ENCODE data around the gene PTPN1. TPM values are rescaled to one million over a fixed set of nuclear protein-coding genes. Genes with fewer than 3 reads are reported as not detected.

Gene PTPN1
- polyA plus RNA-seq, 1 of the 3 experiments (the other 2 are of a cell fraction): 23.6 TPM

DNA sequence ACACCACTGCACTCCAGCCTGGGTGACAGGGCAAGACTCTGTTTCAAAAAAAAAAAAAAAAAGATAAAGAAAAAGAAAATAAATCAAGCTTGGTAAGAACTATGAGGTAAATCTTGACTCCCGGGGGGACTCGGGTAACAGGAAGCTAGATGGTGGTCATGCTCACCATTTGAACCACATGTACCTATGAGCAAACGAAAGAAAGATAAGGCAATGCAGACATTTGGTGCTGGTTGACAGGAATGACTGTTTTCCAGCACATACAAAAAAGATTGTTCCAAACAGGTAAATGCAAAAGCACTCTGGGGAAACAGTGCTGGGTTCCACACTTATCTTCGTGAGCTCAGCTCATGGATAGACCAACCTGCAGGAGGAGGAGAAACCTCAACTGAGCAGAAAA is 22.8 kb upstream of the PTPN1 start:
- no peak overlapping the region for H3K27ac ChIP-seq (ENCODE audit: low read depth in 2 of 2, low read length in 1 of 2)
- H3K79me2 ChIP-seq (ENCODE audit: insufficient read depth): no peaks in the 10 kb centered on the region
- DNase-seq: no peak
- ChIA-PET POLR2A (no interaction called here), CTCF (interaction anchor here (1.1 to 1.4 kb wide), 3 partner anchors 19 to 309 kb away, joined by 3 read pairs; no protein-coding TSS in a partner anchor)
- no peak overlapping the region for H3K4me2 ChIP-seq
- no peaks in the 10 kb centered on the region for H3K9me2 ChIP-seq
- H4K20me1 ChIP-seq (ENCODE audit: insufficient read depth): no peaks in the 10 kb centered on the region
- whole genome bisulfite sequencing (ENCODE audit: low lambda C conversion rate): 90% methylated on average over 4 of the region's 4 CpGs
- H3F3A ChIP-seq (replicated peaks; ENCODE audit: insufficient read depth): no peaks in the 10 kb centered on the region
- H3K36me3 ChIP-seq (replicated peaks in 1 of 2; ENCODE audit: control insufficient read depth in 1 of 2, insufficient read depth in 2 of 2, low read length in 1 of 2): no peaks in the 10 kb centered on the region
- H2AFZ ChIP-seq (ENCODE audit: low read depth): no peak overlapping the region
- H3K9me3 ChIP-seq: no peaks in the 10 kb centered on the region
- no peaks in the 10 kb centered on the region for H3K27me3 ChIP-seq (ENCODE audit: insufficient read depth)
- H3K4me3 ChIP-seq (ENCODE audit: low read depth in 2 of 2, low read length in 1 of 2): no peak overlapping the region
- TF ChIP-seq NRF1 (IDR thresholded peaks at IDR 0.05; ENCODE audit: low read depth, low read length) (no peak), SMC3 (IDR thresholded peaks at IDR 0.05; ENCODE audit: low read depth, low read length) (no peak)
- no peaks in the 10 kb centered on the region; a peak in 1 of 4 replicates for H3K4me1 ChIP-seq (ENCODE audit: control insufficient read depth in 1 of 2, insufficient read depth in 2 of 2, low read depth in 1 of 2, low read length in 1 of 2)
- H3K9ac ChIP-seq: no peak overlapping the region

DNA sequence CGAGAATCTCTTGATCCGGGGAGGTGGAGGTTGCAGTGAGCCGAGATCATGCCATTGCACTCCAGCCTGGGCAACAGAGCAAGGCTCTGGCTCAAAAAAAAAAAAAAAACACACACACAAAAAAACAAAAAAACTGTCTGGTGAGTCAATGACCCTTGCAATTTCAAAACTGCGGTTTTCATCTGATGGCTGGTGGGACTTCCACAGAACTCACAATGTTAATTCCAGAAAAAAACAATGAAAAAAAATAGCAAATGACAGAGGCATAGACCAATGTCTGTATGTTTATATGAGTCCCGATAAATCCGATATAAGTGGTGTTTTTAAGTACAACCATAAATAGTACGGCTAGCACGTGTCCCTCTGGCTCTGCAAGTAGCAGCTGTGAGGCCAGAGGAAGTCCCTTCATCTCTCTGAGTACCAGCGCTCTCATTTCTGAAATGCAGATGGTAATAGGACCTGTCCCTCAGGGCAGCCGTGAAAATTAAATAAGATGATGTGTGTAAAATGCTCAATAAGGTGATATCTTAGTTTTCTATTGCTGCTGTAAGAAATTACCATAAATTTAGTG is 21.9 kb upstream of the PTPN1 start:
- POLR2A ChIA-PET: no interaction called here
- WGBS (ENCODE audit: low lambda C conversion rate): 91% methylated on average over 10 of the region's 10 CpGs
- H3K9me3 ChIP-seq: no peaks in the 10 kb centered on the region

DNA sequence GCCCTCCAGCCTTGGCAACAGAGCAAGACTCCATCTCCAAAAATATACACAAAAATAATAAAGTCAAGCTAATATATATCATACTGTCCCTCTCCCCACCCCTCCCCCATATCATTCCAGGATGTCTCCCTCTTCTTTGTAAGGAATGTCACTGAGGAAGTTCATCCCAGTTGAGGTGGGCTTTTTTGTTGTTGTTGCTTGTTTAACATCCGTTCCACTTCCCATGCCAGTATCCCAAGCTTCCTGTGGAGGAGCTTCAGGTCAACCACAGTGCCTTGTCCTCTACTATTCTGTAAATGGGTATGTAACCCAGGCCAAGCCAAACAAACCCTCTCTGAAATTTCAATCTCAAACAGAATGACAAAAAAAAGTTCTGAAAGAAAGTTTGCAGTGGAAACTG is 19.0 kb upstream of the PTPN1 start:
- no peaks in the 10 kb centered on the region for H4K20me1 ChIP-seq (ENCODE audit: insufficient read depth)
- peaks cover 0 to 4% of the 10 kb centered on the region in 2 experiments; a peak in 1 of 4 replicates for H3K4me1 ChIP-seq (ENCODE audit: control insufficient read depth in 1 of 2, insufficient read depth in 2 of 2, low read depth in 1 of 2, low read length in 1 of 2)
- H3K9ac ChIP-seq: no peak overlapping the region
- DNase-seq: no peak
- H3F3A ChIP-seq (replicated peaks; ENCODE audit: insufficient read depth): peaks cover 4% of the 10 kb centered on the region
- no peaks in the 10 kb centered on the region for H3K36me3 ChIP-seq (replicated peaks in 1 of 2; ENCODE audit: control insufficient read depth in 1 of 2, insufficient read depth in 2 of 2, low read length in 1 of 2)
- H3K9me3 ChIP-seq: no peaks in the 10 kb centered on the region
- CTCF ChIA-PET: interaction anchor here (1.2 to 1.3 kb wide), 3 partner anchors 12 to 89 kb away, joined by 3 to 5 read pairs (median 3); no protein-coding TSS in a partner anchor
- H3K4me2 ChIP-seq: no peak overlapping the region
- H3K27me3 ChIP-seq (ENCODE audit: insufficient read depth): no peaks in the 10 kb centered on the region
- no peak overlapping the region for H3K4me3 ChIP-seq (ENCODE audit: low read depth in 2 of 2, low read length in 1 of 2)
- WGBS (ENCODE audit: low lambda C conversion rate): 79% methylated on average over 1 of the region's 1 CpG
- TF ChIP-seq GABPA (IDR thresholded peaks at IDR 0.05; ENCODE audit: low read depth): no peak
- no peak for TF ChIP-seq NFIC (IDR thresholded peaks at IDR 0.05; ENCODE audit: borderline replicate concordance)
- TF ChIP-seq YY1 (IDR thresholded peaks at IDR 0.05; ENCODE audit: low read depth): no peak
- no peaks in the 10 kb centered on the region for H3K79me2 ChIP-seq (ENCODE audit: insufficient read depth)
- POLR2A ChIA-PET: interaction anchor here (0.7 kb wide), 1 partner anchor 19 kb away, joined by 3 read pairs; no protein-coding TSS in a partner anchor
- no peak overlapping the region for H3K27ac ChIP-seq (ENCODE audit: low read depth in 2 of 2, low read length in 1 of 2)
- no peak overlapping the region for H2AFZ ChIP-seq (ENCODE audit: low read depth)
- no peaks in the 10 kb centered on the region for H3K9me2 ChIP-seq

More for the DNA sequence above, 21.9 kb upstream of the PTPN1 start:
- Histone ChIP-seq H3K27ac (ENCODE audit: low read depth in 2 of 2, low read length in 1 of 2) (no peak overlapping the region), H3K9me2 (no peaks in the 10 kb centered on the region), H3F3A (replicated peaks; ENCODE audit: insufficient read depth) (peaks cover 4% of the 10 kb centered on the region), H3K27me3 (ENCODE audit: insufficient read depth) (no peaks in the 10 kb centered on the region), H3K4me3 (ENCODE audit: low read depth in 2 of 2, low read length in 1 of 2) (no peak overlapping the region), H3K4me1 (ENCODE audit: control insufficient read depth in 1 of 2, insufficient read depth in 2 of 2, low read depth in 1 of 2, low read length in 1 of 2) (peaks cover 0 to 2% of the 10 kb centered on the region in 2 experiments; a peak in 2 of 4 replicates), H2AFZ (ENCODE audit: low read depth) (no peak overlapping the region), H3K9ac (no peak overlapping the region), H4K20me1 (ENCODE audit: insufficient read depth) (no peaks in the 10 kb centered on the region), H3K79me2 (ENCODE audit: insufficient read depth) (no peaks in the 10 kb centered on the region), H3K36me3 (replicated peaks in 1 of 2; ENCODE audit: control insufficient read depth in 1 of 2, insufficient read depth in 2 of 2, low read length in 1 of 2) (no peaks in the 10 kb centered on the region), H3K4me2 (no peak overlapping the region)
- TF ChIP-seq NRF1 (IDR thresholded peaks at IDR 0.05; ENCODE audit: low read depth, low read length): no peak
- no peak for TF ChIP-seq YY1 (IDR thresholded peaks at IDR 0.05; ENCODE audit: low read depth)
- CTCF ChIA-PET: interaction anchor here (1.0 to 1.1 kb wide), 3 partner anchors 24 to 403 kb away, joined by 3 read pairs; no protein-coding TSS in a partner anchor
- DNase-seq: no peak
